ENCODE measurements around the gene TBC1D23.
"Not testable (repeated sequence)": the region's sequence is repeated elsewhere in the genome, so short reads cannot be mapped to it uniquely, and the experiment has no call there.

GRCh38 chr3:100351770-100352169 lies 91.0 kb downstream of the TBC1D23 start:
- TF ChIP-seq ZNF770 (CRISPR knock-in tag; IDR thresholded peaks at IDR 0.05); CSRNP2 (CRISPR knock-in tag; conservative IDR thresholded peaks at IDR 0.05; ENCODE audit: low read depth): not testable (repeated sequence)

Data from HepG2 (cell line).